ENCODE measurements around the gene EFCAB7. TPM values are rescaled to one million over a fixed set of nuclear protein-coding genes. Genes with fewer than 3 reads are reported as not detected.

The EFCAB7 gene
- total and polyA plus RNA-seq, 2 of the 13 experiments (the other 11 are each of a cell fraction or from before 2014, with no cell fraction given): 1.7 to 5.4 TPM

- TF ChIP-seq CTCF (CRISPR knock-in tag; IDR thresholded peaks at IDR 0.05) (peak; percentile 16; the same call in 1 of the 2 replicates), ZNF30 (CRISPR knock-in tag; IDR thresholded peaks at IDR 0.05) (0 out of 2 replicates have a peak, but pooled peaks have one; percentile 81), CHD4 (IDR thresholded peaks at IDR 0.05; ENCODE audit: borderline replicate concordance, low read length) (no peak), ZMYM4 (CRISPR knock-in tag; IDR thresholded peaks at IDR 0.05) (peak; percentile 82; the same call in 1 of the 2 replicates), KLF16 (CRISPR knock-in tag; IDR thresholded peaks at IDR 0.05) (peak in 1 of 2 experiments; percentile 85; a peak in 1 of 4 replicates), ASH2L (IDR thresholded peaks at IDR 0.05; ENCODE audit: insufficient read length, low read depth, low read length) (peak; percentile 91), ZNF546 (CRISPR knock-in tag; conservative IDR thresholded peaks at IDR 0.05) (peak; percentile 61; the same call in 1 of the 2 replicates), GMEB2 (CRISPR knock-in tag; IDR thresholded peaks at IDR 0.05; ENCODE audit: low read depth) (no peak), ZNF124 (CRISPR knock-in tag; IDR thresholded peaks at IDR 0.05) (peak; percentile 54; the same call in 1 of the 2 replicates), ZNF451 (CRISPR knock-in tag; IDR thresholded peaks at IDR 0.05) (0 out of 2 replicates have a peak, but pooled peaks have one; percentile 9), GTF2F1 (IDR thresholded peaks at IDR 0.05; ENCODE audit: low read length) (no peak), AGO2 (optimal IDR thresholded peaks at IDR 0.05; ENCODE audit: low read depth, low read length) (no peak), ZBTB43 (CRISPR knock-in tag; conservative IDR thresholded peaks at IDR 0.05) (0 out of 2 replicates have a peak, but pooled peaks have one; percentile 21), ZFP91 (CRISPR knock-in tag; IDR thresholded peaks at IDR 0.05; ENCODE audit: borderline replicate concordance) (peak; percentile 99), ZNF678 (CRISPR knock-in tag; IDR thresholded peaks at IDR 0.05) (no peak), ZNF460 (CRISPR knock-in tag; IDR thresholded peaks at IDR 0.05; ENCODE audit: borderline replicate concordance) (no peak), MYNN (CRISPR knock-in tag; IDR thresholded peaks at IDR 0.05; ENCODE audit: low read depth) (no peak), THAP8 (CRISPR knock-in tag; IDR thresholded peaks at IDR 0.05; ENCODE audit: borderline replicate concordance) (peak; percentile 81; the same call in 1 of the 2 replicates), MTF1 (CRISPR knock-in tag; IDR thresholded peaks at IDR 0.05) (no peak), ZNF274 (CRISPR knock-in tag; IDR thresholded peaks at IDR 0.05) (peak; percentile 45; the same call in 1 of the 2 replicates), DDIT3 (CRISPR knock-in tag; IDR thresholded peaks at IDR 0.05) (no peak), REL (CRISPR knock-in tag; conservative IDR thresholded peaks at IDR 0.05) (peak; percentile 14; the same call in 1 of the 2 replicates)
Observed at GRCh38 chr1:63593303-63593885, 70.1 kb downstream of the EFCAB7 start, which contains the start of gene PGM1 (continued).
